NCI-H146 (cell line): ENCODE measurements around the gene ANG.
"Not testable (repeated sequence)": the region's sequence is repeated elsewhere in the genome, so short reads cannot be mapped to it uniquely, and the experiment has no call there.

Experiments used
- DNase-seq: peaks from one replicate; lab custom pipeline; 2025; lab: John Stamatoyannopoulos, UW

The ANG gene

GRCh38 chr14:20699931-20700330 is 11.4 kb downstream of the ANG start:
- no peak for DNase-seq

DNA sequence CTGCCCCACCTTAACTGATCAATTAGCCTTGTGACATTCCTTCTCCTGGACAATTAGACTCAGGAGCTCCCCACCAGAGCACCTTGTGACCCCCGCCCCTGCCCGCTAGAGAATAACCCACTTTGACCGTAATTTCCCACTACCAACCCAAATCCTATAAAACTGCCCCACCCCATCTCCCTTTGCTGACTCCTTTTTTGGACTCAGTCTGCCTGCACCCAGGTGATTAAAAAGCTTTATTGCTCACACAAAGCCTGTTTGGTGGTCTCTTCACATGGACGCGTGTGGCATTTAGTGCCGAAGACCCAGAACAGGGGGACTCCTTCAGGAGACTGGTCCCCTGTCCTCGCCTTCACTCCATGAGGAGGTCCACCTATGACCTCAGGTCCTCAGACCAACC is 12.4 kb downstream of the ANG start:
- not testable (repeated sequence) for DNase-seq

- DNase-seq = no peak
These were observed 18.2 kb downstream of the ANG start for GRCh38 chr14:20706657-20707355.

GRCh38 chr14:20707622-20708021 is 19.1 kb downstream of the ANG start:
- no peak for DNase-seq

- DNase-seq = no peak
These were observed 22.7 kb downstream of the ANG start for GRCh38 chr14:20711261-20711660.

- no peak for DNase-seq
These were observed 23.1 kb downstream of the ANG start for GRCh38 chr14:20711685-20712084.

DNA sequence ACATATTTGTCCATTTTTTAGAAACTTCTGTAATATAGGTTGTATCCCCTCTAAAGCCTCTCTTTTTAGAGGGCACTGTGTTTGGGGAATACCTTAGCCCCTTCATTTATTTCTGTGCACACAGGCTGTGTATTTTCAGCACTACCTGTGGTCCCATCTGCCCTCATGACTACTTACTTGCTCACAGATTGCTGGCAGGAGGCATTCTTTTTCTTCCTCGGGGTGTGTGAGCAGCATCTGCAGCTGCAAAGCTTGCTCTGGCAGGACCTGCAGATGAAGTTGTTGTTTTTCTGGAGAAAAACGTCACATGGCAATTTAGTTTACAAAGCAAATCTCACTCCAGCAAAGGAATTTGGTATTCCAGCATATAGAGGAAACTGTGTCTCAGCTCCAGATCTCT is 24.3 kb downstream of the ANG start:
- DNase-seq = no peak

GRCh38 chr14:20714593-20715250 is 26.2 kb downstream of the ANG start:
- DNase-seq = no peak

DNA sequence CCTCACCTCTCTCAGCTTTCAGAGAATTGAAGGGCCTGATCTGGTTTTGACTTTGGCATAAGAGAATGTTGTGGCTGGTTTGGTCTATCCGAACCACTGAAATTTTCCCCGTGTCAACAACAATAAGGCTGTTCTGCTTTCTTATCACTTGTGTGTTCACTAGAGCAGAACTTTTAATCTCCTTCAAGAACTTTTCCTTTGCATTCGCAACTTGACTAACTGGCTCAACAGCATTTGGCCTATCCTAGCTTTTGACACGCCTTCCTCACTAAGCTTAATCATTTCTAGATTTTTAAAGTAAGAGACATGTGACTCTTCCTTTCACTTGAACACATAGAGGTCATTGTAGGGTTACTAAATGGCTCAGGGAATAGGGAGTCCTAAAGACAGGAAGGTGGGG is 31.2 kb downstream of the ANG start:
- DNase-seq = no peak

DNA sequence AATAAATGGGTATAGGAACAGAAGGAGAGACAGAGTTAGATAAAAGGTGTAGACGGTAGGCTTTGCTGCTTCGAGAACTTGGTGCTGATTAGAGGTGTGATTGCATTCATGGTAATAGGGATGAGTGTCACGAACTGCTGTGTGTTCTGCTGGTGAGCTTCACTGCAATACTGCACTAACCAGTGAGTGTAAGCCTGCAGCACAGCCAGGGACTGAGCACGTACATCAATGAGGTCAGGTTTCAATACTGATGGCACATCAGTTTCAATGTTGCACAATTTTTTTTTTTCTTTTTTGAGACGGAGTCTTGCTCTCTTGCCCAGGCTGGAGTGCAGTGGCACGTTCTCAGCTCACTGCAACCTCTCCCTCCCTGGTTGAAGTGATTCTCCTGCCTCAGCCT is 32.2 kb downstream of the ANG start:
- no peak for DNase-seq

- no peak for DNase-seq
These were observed 33.5 kb downstream of the ANG start for GRCh38 chr14:20722016-20722415.

- DNase-seq = no peak
These were observed 34.9 kb downstream of the ANG start for GRCh38 chr14:20723488-20723887.

DNA sequence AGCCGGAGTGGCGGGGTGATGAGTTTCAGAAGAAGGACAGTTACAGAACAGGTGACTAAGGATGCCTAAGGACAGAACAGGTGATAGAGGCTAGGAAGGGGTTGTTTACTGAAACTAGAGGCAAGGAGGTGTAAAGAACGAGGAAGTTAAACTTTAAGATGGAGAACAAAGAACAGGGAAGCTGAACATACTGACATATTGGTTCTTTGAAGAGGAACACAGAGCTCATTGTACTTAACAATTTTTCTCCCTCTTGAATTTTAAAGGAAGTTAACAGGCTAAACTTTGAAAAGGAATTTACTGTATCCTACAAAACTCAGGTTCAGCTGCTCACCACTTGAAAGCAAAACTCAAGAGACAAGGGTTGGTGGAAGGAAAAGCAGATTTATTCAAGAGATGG is 37.6 kb downstream of the ANG start:
- not testable (repeated sequence) for DNase-seq

- no peak for DNase-seq
These were observed 38.0 kb downstream of the ANG start for GRCh38 chr14:20726531-20726930.

DNA sequence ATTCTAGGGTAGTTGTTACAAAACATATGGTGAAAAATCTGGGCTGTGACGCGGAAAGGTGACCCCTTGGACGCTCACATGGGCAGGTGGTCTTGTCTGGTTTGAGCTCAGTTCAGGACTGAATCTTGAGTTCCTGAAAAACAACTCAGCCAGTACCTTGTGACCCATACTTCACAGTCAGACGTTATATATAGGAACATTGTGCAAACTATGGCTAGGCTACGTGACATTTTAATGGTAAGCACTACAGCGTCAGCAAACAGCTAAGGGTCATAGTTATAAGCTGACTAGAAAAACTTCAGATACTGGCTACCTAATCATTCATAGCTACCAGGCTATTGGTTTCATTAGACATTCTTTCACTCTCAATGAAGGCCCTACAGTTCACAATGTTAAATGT is 42.3 kb downstream of the ANG start:
- no peak for DNase-seq

DNA sequence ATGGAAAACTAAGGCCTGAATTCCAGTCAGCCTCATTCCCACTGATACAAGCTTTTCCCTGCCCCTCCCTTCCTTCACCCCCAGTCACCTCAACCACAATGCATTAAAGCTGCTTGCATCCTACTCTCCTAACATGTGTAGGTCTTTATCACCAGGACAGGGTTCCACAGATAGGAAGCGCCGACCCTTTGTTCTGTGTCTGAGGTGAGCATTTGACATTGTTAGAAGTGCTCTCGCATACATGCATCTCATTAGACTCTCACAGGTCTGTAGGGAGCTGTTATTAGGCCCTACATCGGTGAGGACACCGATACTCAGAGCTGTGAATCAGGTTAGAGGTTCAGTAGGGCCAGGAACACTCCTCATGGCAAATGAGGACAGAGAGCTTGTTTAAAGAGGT is 43.9 kb downstream of the ANG start:
- DNase-seq = no peak

DNA sequence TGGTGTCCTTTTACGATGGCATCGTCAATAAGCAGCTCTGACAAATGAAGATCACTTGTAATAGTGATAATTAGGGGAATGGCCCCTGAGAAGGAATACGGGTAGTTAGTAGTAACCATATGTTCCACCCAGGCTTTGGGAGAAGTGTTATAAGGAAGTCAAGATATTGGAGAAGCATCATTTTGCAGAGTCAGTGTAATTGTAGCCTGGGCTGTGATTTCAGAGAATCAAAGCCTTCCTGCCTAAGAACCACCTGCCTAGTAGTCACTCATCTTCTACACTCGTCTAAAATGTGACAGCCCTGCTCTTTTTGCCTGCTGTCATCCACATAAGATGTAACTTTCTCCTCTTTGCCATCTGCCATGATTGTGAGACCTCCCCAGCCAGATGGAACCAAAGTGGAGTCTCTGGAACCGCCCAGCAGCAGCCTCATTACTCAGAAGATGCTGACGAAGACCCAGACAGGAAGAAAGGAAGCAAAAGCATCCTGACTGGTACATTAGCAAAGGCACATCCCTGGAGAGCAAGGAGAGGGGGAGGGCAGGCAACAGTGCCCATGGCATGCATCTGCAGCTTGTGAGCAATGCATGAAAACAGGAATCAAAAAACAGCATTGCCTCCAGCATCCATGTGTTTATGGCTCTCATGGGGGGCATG is 44.5 kb downstream of the ANG start:
- DNase-seq = no peak

DNA sequence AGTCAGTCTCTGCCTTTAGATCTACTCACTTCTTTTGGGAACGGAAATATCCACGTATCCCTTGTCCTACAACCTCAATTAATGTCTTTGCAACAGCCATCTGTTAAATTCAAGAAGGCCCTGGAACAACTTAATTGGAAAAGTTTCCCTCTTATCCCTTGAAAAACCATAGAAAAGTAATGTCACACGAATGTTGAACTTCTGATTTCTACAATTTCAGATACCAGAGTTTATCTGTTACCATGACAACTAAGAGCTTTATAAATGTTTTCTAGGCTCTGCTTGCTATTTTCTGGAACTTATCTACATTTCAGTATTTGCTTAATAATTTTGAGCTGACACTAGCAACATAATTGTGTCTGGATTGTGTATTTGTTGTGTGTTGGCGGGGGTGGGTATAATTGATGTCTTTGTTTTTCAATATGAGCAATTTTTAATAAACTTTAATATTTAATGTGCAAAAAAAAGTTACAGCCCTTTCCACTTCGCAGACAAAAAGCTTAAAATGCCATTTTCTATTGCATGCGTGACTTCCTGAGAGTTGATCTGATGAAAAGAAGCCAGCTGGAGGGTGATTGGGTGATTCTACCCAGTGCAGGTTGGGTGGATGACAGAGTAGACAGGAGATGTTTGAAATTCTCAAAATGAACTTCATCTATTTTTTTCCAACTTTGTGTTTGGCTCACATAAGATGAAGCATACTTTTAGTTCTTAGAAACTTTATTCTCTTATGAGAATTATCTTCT is 45.3 kb downstream of the ANG start:
- DNase-seq = no peak

DNA sequence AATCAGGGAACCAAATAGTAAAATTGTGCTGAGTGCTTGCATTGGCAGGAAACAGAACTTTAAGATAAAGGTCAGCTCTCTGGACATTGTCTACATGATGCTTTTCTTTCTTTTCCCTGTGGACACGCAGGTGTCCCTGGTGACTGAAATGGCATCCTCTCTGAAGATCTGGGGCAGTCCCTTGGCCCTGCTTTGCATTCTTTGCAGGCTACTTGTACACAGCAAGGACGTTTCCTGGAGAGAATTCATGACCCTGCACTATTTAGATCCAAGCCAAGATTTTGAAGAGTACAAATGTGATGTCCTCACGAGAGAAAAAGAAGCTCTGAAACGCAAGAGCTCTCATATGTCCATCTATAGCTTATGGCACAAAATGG is 45.9 kb downstream of the ANG start:
- no peak for DNase-seq

DNA sequence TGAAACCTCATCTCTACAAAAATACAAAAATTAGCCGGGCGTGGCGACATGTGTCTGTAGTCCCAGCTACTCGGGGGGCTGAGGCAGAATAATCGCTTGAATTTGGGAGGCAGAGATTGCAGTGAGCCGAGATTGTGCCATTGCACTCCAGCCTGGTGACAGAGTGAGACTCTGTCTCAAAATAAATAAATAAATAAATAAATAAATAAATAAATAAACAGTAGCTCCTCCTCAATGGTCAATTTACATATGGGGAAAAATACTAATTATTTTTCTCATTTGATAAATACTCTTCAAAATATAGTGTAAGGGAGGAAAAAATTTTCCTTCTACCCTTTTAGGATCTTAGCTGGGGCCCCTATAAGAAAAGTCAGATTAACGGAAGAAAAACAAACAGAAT is 49.7 kb downstream of the ANG start:
- DNase-seq = not testable (repeated sequence)

GRCh38 chr14:20742132-20742531 is 53.6 kb downstream of the ANG start:
- DNase-seq = no peak

GRCh38 chr14:20743556-20743955 is 55.0 kb downstream of the ANG start:
- DNase-seq = no peak
